ENCODE data around the gene KRT33B.
"Not testable (repeated sequence)": the region's sequence is repeated elsewhere in the genome, so short reads cannot be mapped to it uniquely, and the experiment has no call there.

Gene KRT33B

GRCh38 chr17:41403404-41404023 lies 33.9 kb upstream of the KRT33B start:
- FAIRE-seq = no peak
- DNase-seq (ENCODE audit: insufficient read length, low spot score) = no peak
- no peak for TF ChIP-seq CTCF (IDR thresholded peaks at IDR 0.05; ENCODE audit: insufficient read depth, missing control alignments)

GRCh38 chr17:41402161-41402560 lies 32.5 kb upstream of the KRT33B start:
- FAIRE-seq = no peak
- no peak for TF ChIP-seq CTCF (IDR thresholded peaks at IDR 0.05; ENCODE audit: insufficient read depth, missing control alignments)
- no peak for DNase-seq (ENCODE audit: insufficient read length, low spot score)

- TF ChIP-seq CTCF (IDR thresholded peaks at IDR 0.05; ENCODE audit: insufficient read depth, missing control alignments) = no peak
- no peak for FAIRE-seq
Observed at GRCh38 chr17:41396996-41397660, 27.5 kb upstream of the KRT33B start, which contains the start of gene KRT31. KRT31 (minus strand) TSS chr17:41397608; CDS start chr17:41397539, 69 bp downstream.

GRCh38 chr17:41396340-41396739 lies 26.7 kb upstream of the KRT33B start:
- no peak for FAIRE-seq
- no peak for DNase-seq (ENCODE audit: insufficient read length, low spot score)
- TF ChIP-seq CTCF (IDR thresholded peaks at IDR 0.05; ENCODE audit: insufficient read depth, missing control alignments) = no peak

More at GRCh38 chr17:41396996-41397660, 27.5 kb upstream of the KRT33B start, which contains the start of gene KRT31:
- DNase-seq (ENCODE audit: insufficient read length, low spot score) = no peak

GRCh38 chr17:41395611-41396010 lies 26.0 kb upstream of the KRT33B start:
- FAIRE-seq = no peak
- no peak for DNase-seq (ENCODE audit: insufficient read length, low spot score)
- TF ChIP-seq CTCF (IDR thresholded peaks at IDR 0.05; ENCODE audit: insufficient read depth, missing control alignments) = no peak

- FAIRE-seq; DNase-seq (ENCODE audit: insufficient read length, low spot score): not testable (repeated sequence)
Observed at GRCh38 chr17:41395044-41395443, 25.4 kb upstream of the KRT33B start.

- no peak for DNase-seq (ENCODE audit: insufficient read length, low spot score)
- no peak for FAIRE-seq
- no peak for TF ChIP-seq CTCF (IDR thresholded peaks at IDR 0.05; ENCODE audit: insufficient read depth, missing control alignments)
Observed at GRCh38 chr17:41394254-41394996, 24.8 kb upstream of the KRT33B start.

Data from D721Med (cell line).